CD1c-positive myeloid dendritic cell (primary cell): ENCODE data around the gene S1PR1.
A peak's percentile ranks its signal among the peaks of the same experiment; 100 is the strongest.
"Not testable (repeated sequence)": the region's sequence is repeated elsewhere in the genome, so short reads cannot be mapped to it uniquely, and the experiment has no call there.

Experiments
- DNase-seq: peaks from one replicate; pipeline ENCODE4 v3.0.0-alpha.2; 2016; ENCODE audit errors: extremely low spot score

The S1PR1 gene

DNA sequence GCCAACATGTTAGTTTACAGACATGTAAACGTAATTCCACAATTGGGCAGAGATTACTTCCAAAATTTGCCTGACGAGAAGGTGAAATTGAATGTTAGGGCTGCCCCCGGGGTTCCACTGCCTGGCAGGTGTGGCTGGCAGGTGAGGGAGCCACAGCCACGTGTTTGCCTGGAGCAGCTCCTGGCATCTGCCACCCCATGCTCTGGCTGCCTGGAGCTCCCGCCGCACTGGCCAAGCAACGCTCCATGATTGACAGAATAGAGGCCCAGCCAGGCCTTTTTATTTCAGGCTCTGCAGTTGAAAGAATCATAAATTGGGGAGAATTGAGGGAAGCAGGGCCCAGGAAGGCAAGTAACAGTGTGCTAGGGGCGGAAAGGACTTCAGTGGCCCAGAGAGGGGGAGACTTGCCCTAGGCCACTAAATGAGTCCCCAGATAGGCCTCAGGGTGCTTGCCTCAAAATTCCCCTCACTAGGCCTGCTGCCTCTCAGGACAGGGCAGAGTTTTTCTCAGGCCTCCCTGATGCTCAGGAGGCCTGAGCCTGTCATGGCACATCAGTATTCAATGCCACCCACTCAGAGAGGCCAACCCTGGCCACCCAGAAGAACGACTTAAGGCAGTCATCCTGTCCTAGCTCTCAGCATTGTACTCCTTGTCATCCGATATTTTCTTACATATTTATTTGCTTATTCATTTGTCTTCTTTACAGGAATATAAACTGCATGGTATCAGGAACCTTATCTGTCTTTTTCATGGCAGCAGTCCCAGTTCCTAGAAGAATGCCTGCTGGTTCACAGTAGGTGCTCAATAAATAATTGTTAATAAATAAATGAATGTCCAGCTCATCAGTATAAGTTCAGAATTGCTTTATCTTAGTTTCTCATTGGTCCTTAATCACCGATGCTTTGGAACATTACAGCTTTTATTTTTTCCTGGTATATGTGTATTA lies 16.6 kb upstream of the S1PR1 start:
- no peak for DNase-seq

DNA sequence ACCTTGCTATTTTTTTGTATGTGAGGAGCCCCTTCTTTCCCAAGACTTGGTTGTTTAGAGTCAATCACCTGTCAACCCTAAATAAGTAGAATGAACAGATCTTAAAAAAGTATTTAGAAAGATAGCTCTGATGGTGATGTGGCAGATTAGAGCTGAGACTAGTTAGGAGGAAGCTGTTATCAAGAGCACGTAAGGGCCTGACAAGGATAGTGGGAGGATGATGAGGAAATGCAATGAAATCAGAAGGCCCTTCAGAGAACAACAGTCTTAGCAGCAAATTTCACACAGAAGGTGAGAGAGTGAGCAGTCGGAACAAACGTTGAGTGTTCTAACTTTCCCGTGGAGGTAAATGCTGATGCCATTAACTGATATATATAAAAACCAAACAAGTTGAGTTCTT lies 15.9 kb upstream of the S1PR1 start:
- DNase-seq: peak; percentile 36

DNA sequence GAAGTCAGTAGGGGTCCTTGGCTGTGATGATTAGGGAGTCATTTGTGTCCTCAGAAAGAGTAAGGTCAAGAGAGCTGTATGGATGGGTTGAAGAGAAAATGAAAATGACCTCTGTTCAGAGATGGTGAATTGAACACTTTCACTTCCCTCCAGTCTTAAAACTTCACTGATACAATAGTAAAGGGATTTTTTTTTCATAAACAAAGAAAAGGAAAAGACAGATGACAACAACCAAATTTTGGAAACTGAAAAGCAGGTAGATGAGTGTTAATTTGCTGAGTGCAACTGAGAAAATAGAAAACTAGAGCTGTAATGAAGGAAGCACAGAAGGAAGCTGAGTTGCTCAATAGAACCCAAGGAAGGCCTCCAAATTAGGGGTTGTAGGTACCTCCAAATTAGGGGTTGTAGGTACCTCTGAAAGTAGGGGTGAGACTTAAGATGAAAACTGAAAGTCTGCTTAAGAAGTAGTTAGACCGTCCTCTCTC lies 14.8 kb upstream of the S1PR1 start:
- no peak for DNase-seq

DNA sequence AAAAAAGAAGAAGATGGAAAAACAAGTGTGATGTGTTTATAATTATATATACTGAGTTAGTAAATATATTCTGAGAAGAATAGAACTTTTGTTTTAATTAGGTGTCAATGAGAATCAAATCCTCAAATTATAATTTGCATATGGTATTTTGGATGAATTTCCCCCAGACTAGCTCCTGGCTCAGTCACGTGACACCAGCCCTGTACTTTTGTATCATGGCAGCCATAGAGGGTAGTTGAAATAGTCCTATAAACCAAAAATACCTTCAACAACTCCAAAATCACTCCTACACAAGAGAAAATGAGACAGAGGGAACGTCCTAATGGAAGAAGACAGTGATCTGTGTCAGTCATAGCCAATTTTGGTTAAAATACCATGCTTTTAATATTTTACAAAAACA lies 9.0 kb upstream of the S1PR1 start:
- no peak for DNase-seq

DNA sequence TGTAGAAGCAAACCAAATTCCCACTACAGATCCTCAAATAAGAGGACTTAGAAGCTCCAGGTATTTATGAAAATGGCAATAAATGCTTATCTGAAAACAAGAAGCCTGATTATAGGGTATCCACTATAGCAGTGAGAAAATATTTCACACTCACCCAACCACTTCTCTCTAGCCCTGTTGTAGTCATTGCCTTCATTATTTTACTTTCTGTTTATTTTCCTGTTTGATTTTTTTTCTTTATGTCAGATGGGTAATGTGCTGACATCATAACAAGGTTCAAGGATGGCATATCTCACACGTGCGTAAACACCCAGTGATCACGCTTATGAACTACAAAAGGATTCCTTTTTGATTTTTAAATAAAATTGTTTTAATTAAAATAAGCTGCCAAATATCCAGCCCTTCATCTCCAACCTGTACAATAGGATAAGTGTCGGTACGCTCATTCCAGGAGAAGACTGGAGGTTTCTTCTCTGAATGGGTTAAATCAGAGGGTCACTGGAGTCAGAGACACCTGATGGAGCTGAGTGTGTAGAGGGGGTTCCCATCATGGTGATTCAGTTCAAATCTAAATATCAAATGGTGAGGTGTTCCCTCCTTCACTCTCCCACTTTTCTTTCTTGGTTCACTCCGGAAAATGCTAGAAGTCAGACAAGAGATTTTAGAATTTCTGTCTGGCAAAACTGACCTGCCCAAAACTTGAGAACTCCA lies 8.2 kb upstream of the S1PR1 start:
- DNase-seq: no peak

DNA sequence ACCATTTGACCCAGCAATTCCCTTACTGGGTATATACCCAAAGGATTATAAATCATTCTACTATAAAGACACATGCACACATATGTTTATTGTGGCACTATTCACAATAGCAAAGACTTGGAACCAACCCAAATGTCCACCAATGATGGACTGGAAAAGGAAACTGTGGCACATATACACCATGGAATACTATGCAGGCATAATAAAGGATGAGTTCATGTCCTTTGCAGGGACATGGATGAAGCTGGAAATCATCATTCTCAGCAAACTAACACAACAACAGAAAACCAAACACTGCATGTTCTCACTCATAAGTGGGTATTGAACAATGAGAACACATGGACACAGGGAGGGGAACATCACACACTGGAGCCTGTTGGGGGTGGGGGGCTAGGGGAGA lies 4.6 kb upstream of the S1PR1 start:
- not testable (repeated sequence) for DNase-seq

DNA sequence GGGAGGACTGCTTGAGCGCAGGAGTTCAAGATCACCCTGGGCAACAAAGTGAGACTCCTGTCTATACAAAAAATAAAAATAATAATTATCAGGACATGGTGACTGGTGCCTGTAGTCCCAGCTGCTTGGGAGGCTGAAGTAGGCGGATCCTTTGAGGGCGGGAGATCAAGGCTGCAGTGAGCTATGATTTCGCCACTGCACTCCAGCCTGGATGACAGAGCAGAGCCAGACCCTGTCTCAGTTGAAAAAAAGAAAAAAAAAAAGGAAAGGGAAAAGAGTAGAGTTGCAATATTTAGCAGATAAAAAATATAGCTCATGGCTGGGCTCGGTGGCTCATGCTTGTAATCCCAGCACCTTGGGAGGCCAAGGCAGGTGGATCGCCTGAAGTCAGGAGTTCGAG lies 3.3 kb upstream of the S1PR1 start:
- no peak for DNase-seq

DNA sequence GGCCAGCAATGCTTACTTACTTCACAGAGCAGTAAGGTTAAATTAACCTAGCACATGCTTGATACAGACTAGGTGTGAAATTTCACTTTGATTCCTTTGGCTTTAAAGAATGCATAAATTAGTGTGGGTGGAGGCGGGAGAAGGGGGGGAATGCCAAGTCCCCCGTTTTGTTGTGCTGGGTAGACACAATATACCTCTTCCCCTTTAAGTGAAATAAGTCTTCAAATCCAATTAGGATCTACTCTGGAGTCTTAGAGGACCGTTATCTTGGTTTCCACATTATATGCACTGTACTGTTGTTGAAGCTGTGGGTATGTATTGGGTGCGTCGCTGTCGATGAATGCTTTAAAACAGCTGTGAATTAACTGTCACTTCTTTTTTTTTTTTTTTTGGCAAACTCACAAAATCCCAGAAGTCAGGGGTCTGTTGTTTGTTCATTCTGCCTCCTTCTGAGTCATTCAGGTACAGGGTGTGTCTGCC lies 1.6 kb upstream of the S1PR1 start:
- no peak for DNase-seq

DNA sequence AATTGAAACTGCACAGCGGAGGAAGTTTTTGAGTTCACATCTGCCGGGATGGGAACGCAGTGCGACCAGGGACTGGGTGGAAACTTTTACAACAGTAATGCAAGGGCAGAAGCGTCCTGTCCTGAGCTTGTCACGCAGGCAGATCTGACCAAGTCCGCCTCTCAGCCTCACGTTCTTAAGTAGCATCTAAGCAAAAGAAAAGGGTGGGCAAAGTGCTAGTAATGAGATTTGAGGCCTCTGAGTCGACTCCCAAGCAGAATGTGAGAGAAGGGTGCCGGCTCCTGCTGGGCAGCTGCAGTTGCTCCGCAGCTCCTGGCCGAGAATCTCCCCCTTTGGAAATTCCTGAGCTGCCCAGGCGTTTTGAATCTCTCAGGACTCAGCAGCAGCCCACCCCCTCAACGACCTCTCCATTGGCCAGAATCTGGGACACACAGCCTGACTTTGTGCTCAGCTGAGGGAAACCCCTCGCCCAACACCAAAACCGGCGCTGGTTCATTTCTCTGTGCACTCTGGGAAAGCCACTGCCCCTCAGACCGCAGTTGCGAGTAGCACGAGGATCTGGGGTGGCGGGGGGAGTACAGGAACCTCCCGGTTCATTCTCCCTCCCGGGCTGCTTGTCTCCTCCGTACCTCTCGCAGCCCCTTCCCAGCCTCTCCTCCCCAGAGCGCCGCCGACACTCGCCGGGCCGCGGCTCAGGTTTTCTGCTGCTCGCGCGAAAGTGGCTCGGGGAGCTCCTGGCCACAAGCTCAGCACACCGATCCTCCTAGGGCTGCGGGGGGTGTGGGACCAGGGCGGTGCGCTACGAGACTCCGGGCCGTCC lies 913 bp upstream of the S1PR1 start:
- peak; percentile 41 for DNase-seq

DNA sequence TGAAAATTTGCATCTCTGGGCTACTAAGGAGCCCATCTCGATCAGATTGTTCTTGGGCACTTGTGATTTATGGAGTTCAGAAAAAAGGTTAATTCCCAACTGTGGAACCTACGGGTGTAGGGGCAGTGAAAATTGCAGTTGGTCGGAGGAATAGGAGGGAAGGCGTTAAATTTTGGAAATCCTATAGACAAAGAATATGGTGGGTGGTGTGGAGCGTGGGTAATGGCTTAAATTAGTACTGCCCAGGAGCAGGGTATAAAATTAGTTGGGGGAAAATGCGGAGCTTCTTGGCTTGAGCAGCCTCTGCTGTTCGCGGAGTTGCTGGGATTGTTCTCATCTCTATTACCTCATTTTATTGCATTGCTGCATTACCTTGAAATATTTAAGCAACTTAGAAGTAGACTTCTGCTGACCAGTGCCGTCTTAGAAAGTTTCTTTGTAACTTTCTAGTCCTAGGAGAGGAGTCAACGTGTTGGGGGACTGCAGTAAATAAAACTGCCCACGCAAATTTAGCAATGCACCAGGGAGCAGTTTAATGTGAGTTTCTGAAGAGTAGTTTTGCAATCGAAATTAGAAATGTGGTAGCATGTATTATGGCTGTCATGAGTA lies 514 bp downstream of the S1PR1 start:
- DNase-seq: peak; percentile 66

DNA sequence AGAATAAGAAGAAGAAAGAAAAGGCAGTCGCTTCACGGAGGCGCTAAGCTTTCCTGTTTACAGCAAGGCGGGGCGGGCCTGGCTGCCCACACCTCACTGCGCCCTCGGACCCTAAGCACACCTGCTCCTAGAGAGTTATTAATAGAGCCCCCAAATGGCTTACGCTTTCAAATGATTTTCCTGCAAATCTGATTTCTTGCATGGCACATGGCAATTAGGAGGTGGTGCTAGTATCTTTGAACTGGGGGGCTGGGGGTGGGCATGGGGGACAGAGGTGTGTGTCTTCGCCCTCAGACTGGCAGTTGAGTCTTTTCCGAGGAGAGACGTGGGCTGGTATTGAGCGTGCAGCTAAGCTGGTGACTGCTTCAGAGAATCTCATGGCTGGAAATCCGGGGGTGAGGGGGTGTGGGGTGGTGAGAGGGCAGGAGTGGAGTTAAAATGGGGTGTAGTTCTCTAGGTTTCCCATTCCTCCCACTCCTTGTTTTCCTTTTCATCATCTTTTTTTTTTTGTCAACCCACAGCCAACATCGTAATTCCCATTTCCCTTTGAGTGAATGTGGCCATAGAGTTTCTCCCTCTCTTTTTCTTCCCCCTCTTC lies 1.3 kb downstream of the S1PR1 start:
- DNase-seq: peak; percentile 42

DNA sequence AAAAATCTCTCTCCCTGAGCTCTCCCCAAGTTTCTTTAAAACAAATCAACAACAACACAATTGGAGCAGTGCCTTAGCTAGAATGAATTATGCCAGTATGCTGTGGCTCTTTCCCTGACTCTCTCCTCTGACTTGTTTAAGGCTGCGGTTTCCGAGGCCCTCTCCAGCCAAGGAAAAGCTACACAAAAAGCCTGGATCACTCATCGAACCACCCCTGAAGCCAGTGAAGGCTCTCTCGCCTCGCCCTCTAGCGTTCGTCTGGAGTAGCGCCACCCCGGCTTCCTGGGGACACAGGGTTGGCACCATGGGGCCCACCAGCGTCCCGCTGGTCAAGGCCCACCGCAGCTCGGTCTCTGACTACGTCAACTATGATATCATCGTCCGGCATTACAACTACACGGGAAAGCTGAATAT lies 1.9 kb downstream of the S1PR1 start:
- DNase-seq: peak; percentile 87

DNA sequence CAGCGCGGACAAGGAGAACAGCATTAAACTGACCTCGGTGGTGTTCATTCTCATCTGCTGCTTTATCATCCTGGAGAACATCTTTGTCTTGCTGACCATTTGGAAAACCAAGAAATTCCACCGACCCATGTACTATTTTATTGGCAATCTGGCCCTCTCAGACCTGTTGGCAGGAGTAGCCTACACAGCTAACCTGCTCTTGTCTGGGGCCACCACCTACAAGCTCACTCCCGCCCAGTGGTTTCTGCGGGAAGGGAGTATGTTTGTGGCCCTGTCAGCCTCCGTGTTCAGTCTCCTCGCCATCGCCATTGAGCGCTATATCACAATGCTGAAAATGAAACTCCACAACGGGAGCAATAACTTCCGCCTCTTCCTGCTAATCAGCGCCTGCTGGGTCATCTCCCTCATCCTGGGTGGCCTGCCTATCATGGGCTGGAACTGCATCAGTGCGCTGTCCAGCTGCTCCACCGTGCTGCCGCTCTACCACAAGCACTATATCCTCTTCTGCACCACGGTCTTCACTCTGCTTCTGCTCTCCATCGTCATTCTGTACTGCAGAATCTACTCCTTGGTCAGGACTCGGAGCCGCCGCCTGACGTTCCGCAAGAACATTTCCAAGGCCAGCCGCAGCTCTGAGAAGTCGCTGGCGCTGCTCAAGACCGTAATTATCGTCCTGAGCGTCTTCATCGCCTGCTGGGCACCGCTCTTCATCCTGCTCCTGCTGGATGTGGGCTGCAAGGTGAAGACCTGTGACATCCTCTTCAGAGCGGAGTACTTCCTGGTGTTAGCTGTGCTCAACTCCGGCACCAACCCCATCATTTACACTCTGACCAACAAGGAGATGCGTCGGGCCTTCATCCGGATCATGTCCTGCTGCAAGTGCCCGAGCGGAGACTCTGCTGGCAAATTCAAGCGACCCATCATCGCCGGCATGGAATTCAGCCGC lies 2.5 kb downstream of the S1PR1 start:
- DNase-seq: no peak

DNA sequence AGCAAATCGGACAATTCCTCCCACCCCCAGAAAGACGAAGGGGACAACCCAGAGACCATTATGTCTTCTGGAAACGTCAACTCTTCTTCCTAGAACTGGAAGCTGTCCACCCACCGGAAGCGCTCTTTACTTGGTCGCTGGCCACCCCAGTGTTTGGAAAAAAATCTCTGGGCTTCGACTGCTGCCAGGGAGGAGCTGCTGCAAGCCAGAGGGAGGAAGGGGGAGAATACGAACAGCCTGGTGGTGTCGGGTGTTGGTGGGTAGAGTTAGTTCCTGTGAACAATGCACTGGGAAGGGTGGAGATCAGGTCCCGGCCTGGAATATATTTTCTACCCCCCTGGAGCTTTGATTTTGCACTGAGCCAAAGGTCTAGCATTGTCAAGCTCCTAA lies 3.2 kb downstream of the S1PR1 start:
- DNase-seq: no peak

DNA sequence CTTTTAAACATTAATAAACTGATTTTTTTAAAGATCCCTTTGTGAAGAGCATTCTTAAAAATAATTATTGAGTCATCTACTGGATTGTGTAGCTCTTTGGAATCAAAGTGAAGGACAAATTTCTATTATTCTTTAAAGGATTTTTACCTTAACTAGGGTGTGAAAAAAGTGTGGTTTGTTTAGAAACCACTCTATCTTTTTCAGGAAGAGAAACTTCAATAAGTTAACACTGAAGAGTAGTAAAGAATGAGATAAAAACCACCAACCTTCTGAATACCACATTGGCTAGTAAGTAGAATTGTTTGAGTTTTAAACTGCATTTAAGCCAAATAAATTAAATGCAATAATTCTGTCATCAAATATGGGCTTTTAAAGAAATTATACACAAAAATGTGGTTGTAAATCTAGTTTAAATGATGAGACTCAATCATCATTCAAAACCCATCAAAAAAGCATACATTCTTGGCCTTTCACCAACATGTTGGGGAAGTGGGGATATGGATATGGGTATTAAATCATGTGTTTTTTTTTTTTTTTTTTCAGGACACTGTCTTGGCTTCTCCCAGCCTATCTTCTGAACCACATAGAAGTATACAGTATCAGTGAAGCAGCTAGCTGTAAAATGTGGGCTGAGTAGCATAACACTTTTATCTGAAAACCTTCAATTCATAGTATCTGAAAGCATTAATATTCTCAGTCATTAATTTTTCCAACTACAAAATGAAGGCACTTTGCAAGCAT lies 4.8 kb downstream of the S1PR1 start:
- DNase-seq: no peak

DNA sequence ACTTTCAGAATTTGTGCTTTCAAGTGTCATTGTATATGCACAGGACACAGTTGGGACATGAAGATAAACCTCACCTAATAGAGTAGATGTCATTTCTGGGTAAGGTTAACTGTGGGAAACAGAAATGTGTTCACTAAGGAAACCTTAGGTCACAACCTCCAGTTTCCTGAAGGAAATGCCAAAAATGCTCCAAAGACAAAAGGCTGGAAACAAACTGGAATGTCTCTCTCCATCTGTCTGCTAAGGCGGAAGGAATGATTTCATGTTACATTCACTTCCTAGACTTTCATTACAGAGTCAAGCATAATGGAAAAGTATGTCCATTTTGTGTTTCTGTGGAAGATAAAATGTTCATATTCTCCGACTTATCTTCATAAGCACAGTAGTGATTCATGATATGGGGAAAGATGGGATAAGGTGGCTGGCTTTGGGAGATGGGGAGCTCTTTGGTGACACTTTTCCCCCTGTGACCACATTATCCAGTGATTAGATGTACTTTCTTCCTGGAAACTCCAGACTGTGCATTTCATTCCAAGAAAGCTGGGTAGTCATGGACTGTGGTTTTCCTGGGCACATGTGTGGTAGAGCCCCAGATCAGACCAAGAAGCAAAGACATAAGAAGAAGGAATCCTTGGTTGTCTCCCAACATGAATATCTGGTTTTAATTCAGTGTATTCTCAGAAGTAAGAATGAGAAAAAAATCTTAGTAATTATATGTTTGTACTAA lies 5.7 kb downstream of the S1PR1 start:
- DNase-seq: no peak

DNA sequence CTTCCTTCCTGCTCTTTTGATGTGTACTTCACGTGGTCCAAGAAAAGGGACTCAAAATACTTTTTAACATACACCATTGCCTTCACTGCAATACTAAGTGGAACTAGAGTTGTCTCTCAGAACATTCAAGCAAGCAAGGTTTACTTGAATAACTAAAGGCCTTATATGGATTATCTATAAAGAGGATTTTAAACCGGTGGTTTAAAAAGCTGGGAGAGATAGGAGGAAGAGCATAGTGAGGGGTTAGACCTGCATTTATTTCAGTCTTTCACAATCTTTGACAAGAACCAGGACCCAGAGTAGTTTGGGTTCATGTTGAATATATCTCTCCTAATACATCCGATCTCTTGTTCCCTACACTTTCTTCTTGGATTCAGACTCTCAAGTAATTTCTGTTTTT lies 6.9 kb downstream of the S1PR1 start:
- DNase-seq: no peak

DNA sequence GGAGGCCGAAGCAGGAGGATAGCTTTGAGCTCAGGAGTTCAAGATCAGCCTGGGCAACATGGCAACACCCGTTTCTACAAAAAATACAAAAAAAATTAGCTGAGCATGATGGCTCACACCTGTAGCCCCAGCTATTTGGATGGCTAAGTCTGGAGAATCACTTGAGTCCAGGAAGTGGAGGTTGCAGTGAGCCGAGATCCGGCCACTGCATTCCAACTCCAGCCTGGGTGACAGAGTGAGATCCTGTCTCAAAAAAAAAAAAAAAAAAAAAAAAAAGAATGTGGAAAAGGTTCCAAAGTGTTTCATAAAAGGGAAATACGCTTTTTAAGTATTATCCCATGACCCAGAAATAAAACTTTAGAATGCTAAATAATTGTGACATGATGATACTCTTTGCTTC lies 8.0 kb downstream of the S1PR1 start:
- no peak for DNase-seq
